ENCODE results near the gene GCNT3.

GCNT3 gene, protein sequence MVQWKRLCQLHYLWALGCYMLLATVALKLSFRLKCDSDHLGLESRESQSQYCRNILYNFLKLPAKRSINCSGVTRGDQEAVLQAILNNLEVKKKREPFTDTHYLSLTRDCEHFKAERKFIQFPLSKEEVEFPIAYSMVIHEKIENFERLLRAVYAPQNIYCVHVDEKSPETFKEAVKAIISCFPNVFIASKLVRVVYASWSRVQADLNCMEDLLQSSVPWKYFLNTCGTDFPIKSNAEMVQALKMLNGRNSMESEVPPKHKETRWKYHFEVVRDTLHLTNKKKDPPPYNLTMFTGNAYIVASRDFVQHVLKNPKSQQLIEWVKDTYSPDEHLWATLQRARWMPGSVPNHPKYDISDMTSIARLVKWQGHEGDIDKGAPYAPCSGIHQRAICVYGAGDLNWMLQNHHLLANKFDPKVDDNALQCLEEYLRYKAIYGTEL

GRCh38 chr15:59611276-59612260, at the start of gene GCNT3:
GCNT3 (plus strand) TSS chr15:59611783; CDS start chr15:59618239, 6,456 bp downstream.
- DNase-seq, result no peak

DNA sequence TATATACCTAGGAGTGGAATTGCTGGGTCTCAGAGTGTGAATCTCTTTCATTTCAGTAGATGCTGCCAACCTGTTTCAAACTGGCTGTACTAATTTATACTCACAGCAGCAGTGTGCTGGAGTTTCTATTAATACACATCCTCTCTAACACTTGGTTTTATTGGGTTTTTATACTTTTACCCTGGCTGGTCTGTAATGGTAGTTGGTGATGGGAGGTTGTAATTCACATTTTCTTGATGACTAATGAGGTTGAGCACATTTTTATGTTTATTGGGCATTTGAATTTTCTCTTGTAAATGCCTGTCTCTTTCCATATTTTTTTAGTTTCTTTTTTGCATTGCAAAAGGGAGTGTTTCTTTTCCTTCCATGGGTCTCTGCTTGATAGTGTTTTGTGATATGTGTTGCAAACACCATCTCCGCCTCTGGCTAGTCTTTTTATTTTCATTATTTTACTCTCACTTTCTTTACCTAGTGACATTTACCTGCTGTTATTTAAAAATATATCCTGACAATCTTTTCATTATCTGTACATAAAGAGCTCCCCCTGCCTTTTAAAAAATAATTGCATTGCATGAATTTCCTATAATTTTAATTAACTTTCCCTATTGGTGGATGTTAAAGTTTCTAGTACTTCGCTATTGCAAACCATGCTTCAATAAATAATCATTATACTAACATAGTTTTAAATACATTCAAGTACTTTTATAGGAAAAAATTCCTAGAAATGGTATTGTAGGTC, 49.0 kb upstream of the GCNT3 start:
- no peak for DNase-seq

GRCh38 chr15:59565299-59565698, 46.3 kb upstream of the GCNT3 start:
- no peak for DNase-seq

DNA sequence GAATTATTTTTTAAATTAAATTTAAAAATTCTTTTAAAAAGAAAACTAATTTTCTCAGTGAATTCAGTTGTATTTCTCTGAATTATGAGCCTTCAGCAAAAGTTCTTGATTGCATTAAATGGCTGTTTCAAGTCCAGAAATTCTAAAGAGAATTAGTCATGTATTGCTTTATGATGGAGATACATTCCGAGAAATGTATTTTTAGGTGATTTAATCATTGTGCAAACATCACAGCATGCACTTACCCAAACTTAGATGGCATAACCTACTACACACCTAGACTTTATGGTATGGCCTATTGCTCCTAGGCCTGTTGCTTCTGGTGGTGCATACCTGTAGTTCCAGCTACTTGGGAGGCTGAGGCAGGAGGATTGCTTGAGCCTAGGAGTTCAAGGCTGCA, 44.3 kb upstream of the GCNT3 start:
- DNase-seq, result no peak

DNA sequence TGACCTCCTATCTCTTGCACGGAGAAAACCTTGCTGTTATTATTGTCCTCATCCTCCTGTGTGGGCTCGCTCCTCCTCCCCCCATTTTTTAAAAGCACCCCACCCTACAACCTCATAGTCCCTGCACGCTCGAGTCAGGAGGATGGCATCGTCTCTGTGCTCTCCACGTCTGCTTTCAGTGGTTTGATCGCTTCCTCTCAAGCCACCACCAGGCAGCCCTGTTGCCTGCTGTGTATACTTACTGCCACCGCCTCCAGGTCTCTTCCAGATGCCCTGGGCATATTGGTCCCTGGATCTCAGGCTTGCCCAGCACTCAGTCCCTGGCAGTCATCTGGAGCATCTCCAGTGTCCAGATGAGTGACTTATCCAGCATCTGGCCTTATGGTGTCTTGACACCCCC, 42.1 kb upstream of the GCNT3 start:
- no peak for DNase-seq

DNA sequence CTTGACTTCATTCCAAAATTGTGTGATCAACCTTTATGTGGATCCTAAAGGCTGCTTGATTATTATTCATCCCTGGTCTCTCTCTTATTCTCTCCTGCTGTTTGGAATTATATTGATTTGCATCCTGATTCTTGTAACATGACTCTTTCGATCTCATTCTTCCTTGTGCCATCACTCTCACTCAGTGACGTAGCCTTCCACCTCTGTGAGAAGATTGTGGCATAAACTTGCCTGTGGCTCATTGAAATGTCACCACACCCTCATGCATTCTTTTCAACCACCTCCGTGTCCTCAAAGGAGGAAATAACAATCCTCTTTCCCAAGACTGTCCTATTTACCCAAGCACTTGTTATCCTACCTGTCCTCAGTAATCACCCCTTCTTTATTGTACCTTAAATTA, 41.3 kb upstream of the GCNT3 start:
- DNase-seq, result no peak

DNA sequence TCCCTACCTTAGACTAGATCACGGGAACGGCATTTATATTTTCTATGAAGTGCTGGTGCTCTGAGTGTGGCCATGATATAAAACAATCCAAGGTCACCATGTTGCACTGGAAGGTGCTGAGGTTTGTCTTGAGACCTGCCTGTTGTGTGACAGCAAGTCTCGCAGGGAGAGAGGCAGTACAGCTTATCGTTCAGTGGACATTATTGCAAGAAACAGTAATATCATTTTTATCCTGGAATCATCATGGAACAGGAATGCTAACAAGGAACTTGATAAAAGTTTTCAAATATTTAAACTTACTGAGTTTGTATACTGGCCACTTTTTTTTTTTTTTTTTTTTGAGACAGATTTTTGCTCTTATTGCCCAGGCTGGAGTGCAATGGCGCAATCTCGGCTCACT, 40.0 kb upstream of the GCNT3 start:
- DNase-seq, result no peak

DNA sequence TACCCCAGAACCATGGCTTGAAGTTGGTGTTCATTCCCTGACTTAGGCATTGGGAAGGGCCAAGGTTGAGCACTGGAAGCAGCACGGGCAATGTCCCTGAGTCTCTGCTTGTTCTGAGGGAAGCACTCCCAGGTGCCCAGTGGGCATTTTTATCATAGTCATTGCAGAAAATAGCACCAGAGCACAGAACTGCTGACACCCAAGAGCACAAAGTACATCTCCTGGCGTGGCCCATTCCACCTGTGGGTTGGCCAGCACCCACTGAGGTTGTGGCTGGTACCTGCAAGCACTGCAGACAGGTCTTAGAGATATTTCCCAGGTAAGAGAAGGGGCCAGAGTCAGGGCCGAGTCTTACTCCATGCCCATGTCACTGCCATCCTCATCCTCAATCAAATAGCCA, 28.5 kb upstream of the GCNT3 start:
- no peak for DNase-seq

DNA sequence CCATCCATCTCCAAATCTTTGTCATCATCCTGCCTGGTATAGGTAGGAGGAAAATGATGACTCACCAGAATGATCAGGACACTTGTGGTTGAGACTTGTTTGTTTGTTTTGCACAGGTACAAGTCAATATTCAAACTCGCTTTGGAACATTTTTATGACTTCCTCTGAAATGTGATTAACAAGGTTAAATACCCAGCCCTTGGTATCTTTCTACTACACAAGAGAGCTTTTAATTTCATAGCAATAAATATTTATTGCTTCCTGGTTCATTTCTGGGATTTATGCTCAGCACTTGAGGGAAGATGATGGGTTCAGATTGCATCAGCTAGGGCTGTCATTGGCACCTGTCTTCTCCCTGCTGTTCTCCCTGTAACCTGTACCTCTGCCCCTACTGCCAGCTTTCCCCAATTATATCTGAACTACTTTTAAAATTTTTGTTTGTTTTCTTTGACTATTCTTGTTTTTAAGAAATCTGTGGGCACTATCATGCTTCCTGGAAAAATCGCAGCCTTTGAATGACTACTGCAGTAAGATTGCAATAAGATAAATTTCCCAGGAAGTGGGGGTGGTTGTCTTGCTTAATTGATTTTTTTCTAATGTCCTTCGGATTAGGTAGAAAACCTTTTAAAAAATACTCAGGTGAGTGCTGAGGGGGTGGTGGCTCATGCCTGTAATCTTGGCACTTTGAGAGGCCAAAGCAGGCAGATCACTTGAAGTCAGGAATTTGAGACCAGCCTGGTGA, 24.3 kb upstream of the GCNT3 start:
- no peak for DNase-seq

- DNase-seq, result no peak
These were observed 21.6 kb upstream of the GCNT3 start for GRCh38 chr15:59590027-59590426.

GRCh38 chr15:59591356-59591755, 20.2 kb upstream of the GCNT3 start:
- no peak for DNase-seq

- no peak for DNase-seq
These were observed 17.1 kb upstream of the GCNT3 start for GRCh38 chr15:59594493-59594942.

DNA sequence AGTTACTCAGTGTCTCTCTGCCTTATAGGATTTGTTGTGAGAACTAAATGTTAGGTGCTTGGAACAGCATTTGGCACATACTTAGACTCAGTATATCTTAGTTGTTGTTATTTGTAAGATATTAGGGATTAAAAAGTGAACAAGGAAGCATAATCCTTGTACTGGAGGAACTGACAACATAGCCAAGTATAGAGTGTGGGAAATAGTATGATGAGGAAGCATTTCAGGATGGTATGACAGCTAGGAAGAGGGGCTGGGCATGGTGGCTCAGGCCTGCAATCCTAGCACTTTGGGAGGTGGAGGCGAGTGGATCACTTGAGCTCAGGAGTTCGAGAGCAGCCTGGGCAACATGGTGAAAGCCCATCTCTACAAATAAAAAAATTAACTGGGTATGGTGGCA, 16.6 kb upstream of the GCNT3 start:
- no peak for DNase-seq

DNA sequence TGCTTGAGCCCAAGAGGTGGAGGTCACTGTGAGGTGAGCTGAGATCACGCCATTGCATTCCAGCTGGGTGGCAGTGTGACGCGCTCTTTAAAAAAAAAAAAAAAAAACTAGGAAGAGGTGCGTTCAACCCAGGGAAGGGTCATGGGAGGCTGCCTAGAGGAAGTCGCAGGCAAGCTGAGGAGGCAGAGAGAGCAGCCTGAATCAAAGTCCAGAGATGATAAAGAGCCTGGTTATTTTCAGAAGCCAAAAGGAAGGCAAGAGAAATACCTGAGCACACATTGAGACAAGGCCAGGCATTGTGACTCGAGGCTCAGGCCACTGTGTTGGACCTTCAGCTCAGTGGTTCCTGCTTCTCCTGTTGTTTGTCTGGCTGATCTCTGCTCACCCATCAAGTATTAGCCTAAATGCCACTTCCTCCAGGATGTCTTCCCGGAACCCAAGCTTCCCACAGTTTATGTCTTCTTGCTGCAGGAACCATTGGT, 16.1 kb upstream of the GCNT3 start:
- DNase-seq, result no peak

DNA sequence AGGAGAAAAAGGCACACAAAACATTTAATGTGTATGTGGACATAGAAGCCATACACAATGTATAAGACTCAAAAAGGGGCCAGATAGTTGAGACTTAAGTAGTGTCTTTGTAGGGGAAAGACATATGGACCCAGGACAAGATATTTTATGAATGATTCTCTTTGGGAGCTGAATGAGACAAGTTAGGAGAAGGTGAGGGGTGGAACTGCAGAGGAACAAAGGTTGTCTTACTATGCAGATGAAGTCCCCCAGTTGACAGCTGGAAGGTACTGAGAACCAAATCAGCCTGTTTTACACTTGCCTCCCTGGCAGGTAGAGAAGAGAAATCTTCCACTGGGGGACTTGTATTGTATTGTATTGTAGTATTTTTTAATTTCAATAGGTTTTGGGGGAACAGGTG, 14.9 kb upstream of the GCNT3 start:
- DNase-seq, result no peak

DNA sequence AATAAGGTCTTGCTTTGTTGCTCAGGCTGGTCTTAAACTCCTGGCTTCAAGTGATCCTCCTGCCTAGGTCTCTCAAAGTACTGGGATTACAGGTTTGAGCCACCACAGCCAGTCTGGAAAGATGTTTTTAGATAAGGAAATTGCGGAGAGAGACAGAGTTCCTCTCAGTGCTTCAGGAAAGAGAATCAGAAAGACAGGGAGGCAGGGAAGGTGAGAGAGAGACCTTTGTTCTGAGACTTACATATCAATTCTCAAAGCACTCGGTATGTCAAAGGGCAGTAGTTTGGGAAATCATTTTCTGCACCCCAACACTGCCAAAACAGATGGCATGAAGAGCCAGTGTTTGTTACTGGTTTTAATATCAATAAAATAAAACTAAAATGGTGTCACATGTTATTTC, 13.1 kb upstream of the GCNT3 start:
- no peak for DNase-seq

DNA sequence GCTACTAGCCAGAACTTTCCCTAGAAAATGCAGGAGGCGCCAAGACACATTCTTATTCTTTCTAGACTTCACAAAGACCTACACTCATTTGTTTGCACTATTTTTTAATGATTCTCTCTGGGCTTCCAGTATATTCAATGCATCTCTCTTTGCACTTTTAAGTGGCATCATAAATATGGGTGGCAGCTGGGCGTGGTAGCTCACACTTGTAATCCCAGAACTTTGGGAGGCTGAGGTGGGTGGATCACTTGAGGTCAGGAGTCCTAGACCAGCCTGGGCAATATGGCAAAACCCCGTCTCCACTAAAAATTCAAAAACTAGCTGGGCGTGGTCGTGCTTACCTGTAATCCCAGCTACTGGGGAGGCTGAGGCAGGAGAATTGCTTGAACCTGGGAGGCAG, 5.6 kb upstream of the GCNT3 start:
- DNase-seq, result no peak

- no peak for DNase-seq
These were observed 1.6 kb upstream of the GCNT3 start for GRCh38 chr15:59609730-59610712.

DNA sequence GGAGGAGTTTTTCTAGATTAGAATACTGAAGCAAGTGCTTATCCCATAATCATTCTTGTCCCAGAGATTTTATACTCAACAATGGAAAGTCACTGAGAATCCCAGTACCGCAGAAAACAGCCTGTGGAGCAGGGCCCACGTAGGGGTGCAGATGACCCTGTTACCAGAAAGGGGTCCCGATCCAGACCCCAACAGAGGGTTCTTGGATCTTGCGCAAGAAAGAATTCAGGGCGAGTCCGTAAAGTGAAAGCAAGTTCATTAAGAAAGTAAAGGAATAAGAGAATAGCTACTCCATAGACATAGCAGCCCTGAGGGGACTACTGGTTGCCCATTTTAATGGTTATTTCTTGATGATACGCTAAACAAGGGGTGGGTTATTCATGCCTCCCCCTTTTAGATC, 2.6 kb downstream of the GCNT3 start:
- DNase-seq, result no peak

GRCh38 chr15:59615661-59616060, 4.1 kb downstream of the GCNT3 start:
- no peak for DNase-seq

DNA sequence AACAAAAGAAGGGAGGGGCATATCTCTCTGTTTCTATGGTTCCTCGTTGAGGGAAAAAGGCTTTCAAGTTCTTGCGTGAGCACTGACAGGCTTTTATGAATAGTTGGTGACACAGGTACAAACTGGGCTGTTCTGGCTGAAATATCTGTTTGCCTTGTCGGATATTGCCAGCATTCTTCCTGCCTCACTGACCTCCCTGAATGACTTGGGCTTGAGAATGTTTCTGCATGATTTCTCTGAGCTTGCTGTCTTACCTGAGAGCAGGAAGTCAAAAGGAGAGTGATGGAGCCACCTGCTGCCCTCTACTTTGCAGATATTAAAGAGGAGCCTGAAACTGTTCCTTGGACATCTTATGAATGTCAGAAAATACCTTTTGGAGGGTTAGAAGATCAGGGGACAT, 4.8 kb downstream of the GCNT3 start:
- no peak for DNase-seq

Data from NK-92 treated with Interleukin-12 subunit alpha and Interleukin-12 subunit beta, amount 100 ng/mL, for 24 hours (cell line).